ENCODE measurements around the gene FYB2.

Gene FYB2

GRCh38 chr1:56726706-56727105 lies 92.5 kb downstream of the FYB2 start:
- no peaks in the 10 kb centered on the region for H3K9me3 ChIP-seq (replicated peaks; ENCODE audit: insufficient read depth, low read length)
- no peak overlapping the region for H3K9ac ChIP-seq (ENCODE audit: low read length)
- H4K20me1 ChIP-seq (ENCODE audit: insufficient read depth, low read length), result no peaks in the 10 kb centered on the region
- H3K27me3 ChIP-seq (replicated peaks; ENCODE audit: insufficient read depth, low read length), result no peaks in the 10 kb centered on the region
- H3K79me2 ChIP-seq (ENCODE audit: low read length), result no peaks in the 10 kb centered on the region
- TF ChIP-seq EZH2phosphoT487 (IDR thresholded peaks at IDR 0.05; ENCODE audit: low read length) (no peak), EZH2 (optimal IDR thresholded peaks at IDR 0.05; ENCODE audit: low read depth, low read length) (no peak)
- TF ChIP-seq, protein P1, sequence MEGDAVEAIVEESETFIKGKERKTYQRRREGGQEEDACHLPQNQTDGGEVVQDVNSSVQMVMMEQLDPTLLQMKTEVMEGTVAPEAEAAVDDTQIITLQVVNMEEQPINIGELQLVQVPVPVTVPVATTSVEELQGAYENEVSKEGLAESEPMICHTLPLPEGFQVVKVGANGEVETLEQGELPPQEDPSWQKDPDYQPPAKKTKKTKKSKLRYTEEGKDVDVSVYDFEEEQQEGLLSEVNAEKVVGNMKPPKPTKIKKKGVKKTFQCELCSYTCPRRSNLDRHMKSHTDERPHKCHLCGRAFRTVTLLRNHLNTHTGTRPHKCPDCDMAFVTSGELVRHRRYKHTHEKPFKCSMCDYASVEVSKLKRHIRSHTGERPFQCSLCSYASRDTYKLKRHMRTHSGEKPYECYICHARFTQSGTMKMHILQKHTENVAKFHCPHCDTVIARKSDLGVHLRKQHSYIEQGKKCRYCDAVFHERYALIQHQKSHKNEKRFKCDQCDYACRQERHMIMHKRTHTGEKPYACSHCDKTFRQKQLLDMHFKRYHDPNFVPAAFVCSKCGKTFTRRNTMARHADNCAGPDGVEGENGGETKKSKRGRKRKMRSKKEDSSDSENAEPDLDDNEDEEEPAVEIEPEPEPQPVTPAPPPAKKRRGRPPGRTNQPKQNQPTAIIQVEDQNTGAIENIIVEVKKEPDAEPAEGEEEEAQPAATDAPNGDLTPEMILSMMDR (IDR thresholded peaks at IDR 0.05; ENCODE audit: low read length), result no peak
- H3K4me2 ChIP-seq (ENCODE audit: low read depth, low read length), result no peak overlapping the region
- no peak overlapping the region for H3K27ac ChIP-seq (ENCODE audit: low read length)
- no peak for DNase-seq
- H3K9me2 ChIP-seq (replicated peaks; ENCODE audit: insufficient read depth, low read length), result no peaks in the 10 kb centered on the region
- no peak overlapping the region for H3K4me3 ChIP-seq (ENCODE audit: low read length)
- H3K36me3 ChIP-seq (replicated peaks; ENCODE audit: insufficient read depth, low read length), result no peaks in the 10 kb centered on the region
- peaks cover 8% of the 10 kb centered on the region; the same call in 1 of the 2 replicates for H3K4me1 ChIP-seq (ENCODE audit: low read length)
- no peak overlapping the region for H2AFZ ChIP-seq (ENCODE audit: low read length)
- H3F3A ChIP-seq (ENCODE audit: insufficient read depth, low read length), result no peaks in the 10 kb centered on the region

DNA sequence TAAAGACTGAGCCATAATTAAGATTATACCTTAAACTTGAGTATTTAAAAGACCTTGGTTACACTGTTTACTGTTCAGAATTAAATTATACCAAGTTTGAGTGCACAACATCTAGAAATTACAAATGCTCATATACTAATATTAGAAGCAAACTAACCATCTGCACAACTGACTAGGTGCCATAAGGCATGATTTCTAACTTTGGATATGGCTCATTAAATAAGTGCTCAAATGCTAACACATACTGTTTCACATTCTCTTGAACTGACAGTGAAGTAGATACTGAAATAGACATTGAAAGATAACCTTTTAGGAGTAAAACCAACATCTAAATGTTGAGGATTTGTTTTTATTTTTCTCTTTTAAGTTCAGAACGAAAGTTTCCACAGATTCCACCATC lies 100.0 kb downstream of the FYB2 start:
- Histone ChIP-seq H3K9ac (ENCODE audit: low read length) (no peak overlapping the region), H3K27ac (ENCODE audit: low read length) (no peak overlapping the region), H2AFZ (ENCODE audit: low read length) (no peak overlapping the region), H3K4me1 (ENCODE audit: low read length) (no peaks in the 10 kb centered on the region), H3K9me2 (replicated peaks; ENCODE audit: insufficient read depth, low read length) (no peaks in the 10 kb centered on the region), H4K20me1 (ENCODE audit: insufficient read depth, low read length) (no peaks in the 10 kb centered on the region), H3F3A (ENCODE audit: insufficient read depth, low read length) (no peaks in the 10 kb centered on the region), H3K36me3 (replicated peaks; ENCODE audit: insufficient read depth, low read length) (no peaks in the 10 kb centered on the region), H3K4me3 (ENCODE audit: low read length) (no peak overlapping the region), H3K27me3 (replicated peaks; ENCODE audit: insufficient read depth, low read length) (no peaks in the 10 kb centered on the region), H3K4me2 (ENCODE audit: low read depth, low read length) (no peak overlapping the region), H3K9me3 (replicated peaks; ENCODE audit: insufficient read depth, low read length) (no peaks in the 10 kb centered on the region), H3K79me2 (ENCODE audit: low read length) (no peaks in the 10 kb centered on the region)
- TF ChIP-seq, protein P1 (IDR thresholded peaks at IDR 0.05; ENCODE audit: low read length), result no peak
- TF ChIP-seq EZH2 (optimal IDR thresholded peaks at IDR 0.05; ENCODE audit: low read depth, low read length) (no peak), EZH2phosphoT487 (IDR thresholded peaks at IDR 0.05; ENCODE audit: low read length) (no peak)
- no peak for DNase-seq

GRCh38 chr1:56715156-56715555 lies 104.0 kb downstream of the FYB2 start:
- H4K20me1 ChIP-seq (ENCODE audit: insufficient read depth, low read length), result no peaks in the 10 kb centered on the region
- no peak overlapping the region for H3K9ac ChIP-seq (ENCODE audit: low read length)
- no peaks in the 10 kb centered on the region for H3K9me2 ChIP-seq (replicated peaks; ENCODE audit: insufficient read depth, low read length)
- no peak for DNase-seq
- H3F3A ChIP-seq (ENCODE audit: insufficient read depth, low read length), result no peaks in the 10 kb centered on the region
- no peaks in the 10 kb centered on the region for H3K4me1 ChIP-seq (ENCODE audit: low read length)
- no peaks in the 10 kb centered on the region for H3K27me3 ChIP-seq (replicated peaks; ENCODE audit: insufficient read depth, low read length)
- no peak overlapping the region for H3K4me3 ChIP-seq (ENCODE audit: low read length)
- no peaks in the 10 kb centered on the region for H3K9me3 ChIP-seq (replicated peaks; ENCODE audit: insufficient read depth, low read length)
- H3K4me2 ChIP-seq (ENCODE audit: low read depth, low read length), result no peak overlapping the region
- no peak overlapping the region for H3K27ac ChIP-seq (ENCODE audit: low read length)
- H3K36me3 ChIP-seq (replicated peaks; ENCODE audit: insufficient read depth, low read length), result no peaks in the 10 kb centered on the region
- no peak overlapping the region for H2AFZ ChIP-seq (ENCODE audit: low read length)
- TF ChIP-seq EZH2 (optimal IDR thresholded peaks at IDR 0.05; ENCODE audit: low read depth, low read length) (no peak), EZH2phosphoT487 (IDR thresholded peaks at IDR 0.05; ENCODE audit: low read length) (no peak)
- TF ChIP-seq, protein P1 (IDR thresholded peaks at IDR 0.05; ENCODE audit: low read length), result no peak
- no peaks in the 10 kb centered on the region for H3K79me2 ChIP-seq (ENCODE audit: low read length)

Measured in MM.1S (cell line).